Lung microvascular endothelial cell (primary cell): ENCODE measurements around the gene NEURL1B. TPM values are rescaled to one million over a fixed set of nuclear protein-coding genes. Genes with fewer than 3 reads are reported as not detected.

ENCODE experiments used
- DNase-seq, 2 donors: peaks; one replicate each; pipeline versions ENCODE4 v3.0.0 to v3.0.0-alpha.2; 2010; ENCODE audit warnings: low read depth in 2 of 2
- total RNA-seq: library from RNA; depleted of rRNA; stranded (reverse); fragments of >200 nt; gene quantifications from 2 replicates; pipeline ENCODE4 v1.2.1, GENCODE V29; 2014

The NEURL1B gene
- total RNA-seq, 1 donor from 2014 or later: 0.40 TPM

DNA sequence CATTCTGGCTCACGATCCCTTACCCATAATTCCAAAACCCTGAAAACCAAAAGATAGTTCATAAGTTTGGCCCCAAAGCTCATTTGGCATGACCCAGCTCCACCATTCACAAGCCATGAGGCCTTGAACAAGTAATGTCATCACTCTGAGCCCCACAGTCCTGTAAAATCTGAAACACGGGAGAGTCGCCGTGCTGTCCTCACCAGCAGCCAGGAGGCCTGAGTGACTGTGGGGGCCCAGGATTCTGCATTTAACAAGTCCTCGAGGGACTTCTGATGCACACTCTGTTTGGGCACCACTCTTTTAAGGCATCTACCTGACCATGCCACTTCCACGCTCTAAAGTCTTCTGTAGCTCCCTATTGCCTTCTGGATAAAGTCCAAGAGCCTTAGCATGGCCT lies 89.2 kb downstream of the NEURL1B start:
- no peak for DNase-seq

DNA sequence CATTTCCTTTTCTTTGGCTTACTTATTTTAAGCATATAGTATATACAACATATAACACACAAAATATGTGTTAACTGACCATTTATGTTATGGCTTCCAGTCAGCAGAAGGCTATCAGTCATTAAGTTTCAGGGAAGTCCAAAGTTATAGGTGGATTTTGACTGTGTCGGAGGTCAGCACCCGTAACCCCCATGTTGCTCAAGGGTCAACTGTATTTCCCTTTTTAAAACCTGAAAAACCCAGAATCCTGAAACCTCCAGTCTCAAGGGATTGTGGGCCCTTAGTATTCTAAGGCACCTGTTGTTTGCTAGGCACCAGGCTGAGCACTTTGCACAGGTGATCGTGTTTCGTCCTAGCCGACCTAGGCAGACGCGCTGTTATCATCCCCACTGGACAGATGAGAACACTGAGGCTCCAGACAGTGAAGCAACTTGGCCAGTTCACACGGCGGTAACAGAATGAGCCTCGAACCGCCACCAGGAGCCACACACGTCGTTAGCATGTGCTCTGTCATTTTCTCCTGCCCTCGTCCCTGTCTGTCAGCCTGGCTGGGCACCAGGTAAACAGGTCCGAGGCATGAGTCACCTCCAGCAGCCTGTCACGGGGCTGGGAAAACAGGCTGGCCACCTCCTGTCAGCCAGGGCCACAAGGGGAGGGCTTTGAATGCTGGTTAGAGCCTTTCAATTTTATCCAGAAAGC lies 90.1 kb downstream of the NEURL1B start:
- peak; percentile 33 to 90 for DNase-seq

DNA sequence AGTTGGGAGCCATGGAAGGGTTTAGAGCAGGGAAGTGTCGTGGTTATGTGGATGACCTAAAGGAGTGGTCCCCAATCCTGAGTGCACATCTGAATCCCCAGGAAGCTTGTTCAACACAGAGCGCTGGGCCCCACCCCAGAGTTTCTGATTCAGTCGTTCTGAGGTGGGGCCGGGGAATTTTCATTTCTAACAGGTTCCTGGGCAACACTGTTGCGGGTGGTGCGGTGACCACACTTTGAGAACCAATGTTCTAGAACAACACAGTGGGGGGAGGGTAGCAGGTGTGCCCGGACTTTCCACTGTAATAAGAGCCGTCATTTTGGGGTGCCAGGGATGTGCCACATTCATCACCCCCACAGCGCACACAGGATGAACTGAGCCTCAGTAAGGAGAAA lies 90.6 kb downstream of the NEURL1B start:
- DNase-seq: no peak

DNA sequence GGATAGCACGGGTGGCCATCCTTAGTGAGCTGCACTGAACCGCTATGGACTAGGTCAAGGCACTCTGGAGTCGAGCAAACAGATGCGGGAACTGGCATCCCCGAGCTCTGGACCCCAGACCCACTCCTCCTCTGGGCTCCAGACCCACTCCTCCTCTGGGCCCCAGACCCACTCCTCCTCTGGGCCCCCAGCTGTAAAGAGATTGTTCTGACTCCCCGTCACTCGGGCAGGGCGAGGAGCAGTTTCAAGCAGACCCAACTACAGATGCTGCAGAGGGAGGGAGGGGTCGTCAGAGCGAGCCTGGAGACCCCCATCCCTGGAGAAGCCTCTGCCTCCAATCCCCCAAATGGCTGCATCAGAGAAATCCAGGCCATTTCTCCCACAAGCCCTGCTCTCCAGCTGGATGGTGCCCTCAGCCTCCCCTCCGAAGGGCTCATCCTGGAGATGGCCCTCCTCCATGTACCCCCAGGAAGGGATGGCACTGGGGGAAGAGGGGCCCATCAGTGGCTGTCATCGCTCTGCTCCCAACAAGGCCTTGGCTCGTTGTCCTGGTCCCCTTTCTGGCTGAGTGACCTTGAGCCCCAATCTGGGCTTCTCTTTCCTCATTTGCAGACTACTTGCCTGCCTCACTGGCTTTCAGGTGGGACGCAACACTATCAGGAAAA lies 91.3 kb downstream of the NEURL1B start:
- no peak for DNase-seq

DNA sequence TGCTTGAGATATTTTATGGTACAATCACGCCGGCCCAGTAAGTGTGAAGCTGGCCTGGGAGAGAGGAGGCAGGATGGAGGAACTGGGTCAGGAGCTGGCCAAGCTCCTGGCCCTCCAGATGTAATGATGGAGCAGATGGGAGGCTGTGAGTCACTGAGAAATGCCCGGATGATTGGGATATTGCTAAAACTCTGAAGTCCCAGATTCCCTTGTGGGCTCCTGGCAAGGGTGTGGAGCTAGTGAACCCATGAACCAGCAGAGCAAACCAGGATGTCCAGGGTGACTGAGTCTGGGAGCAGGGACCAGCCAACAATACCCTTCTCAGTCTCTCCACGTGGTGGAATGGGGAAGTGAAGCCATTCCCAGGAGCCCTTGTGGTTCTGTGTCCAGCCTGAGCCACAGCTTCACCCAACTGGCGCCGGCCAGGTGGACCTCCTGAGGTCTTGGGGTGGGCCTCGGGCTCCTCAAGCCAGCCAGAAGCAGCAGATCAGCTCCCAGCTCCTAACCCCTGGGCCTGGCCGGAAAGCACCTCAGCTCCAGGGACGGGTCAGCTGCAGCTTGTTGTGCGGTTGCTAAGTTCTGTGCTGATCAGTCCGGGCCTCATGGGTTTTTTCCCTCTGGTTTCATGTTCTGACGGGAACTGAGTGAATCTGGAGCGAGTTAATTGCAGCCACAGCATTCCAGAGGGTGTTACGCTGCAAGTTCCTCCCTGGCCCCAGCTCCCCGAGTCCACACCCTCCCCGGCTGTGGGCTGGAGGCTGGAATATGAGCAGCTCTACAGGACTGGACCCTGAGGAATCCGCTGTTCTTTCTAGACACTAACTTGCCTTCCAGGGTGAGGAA lies 92.3 kb downstream of the NEURL1B start:
- DNase-seq: peak; percentile 92 to 96

DNA sequence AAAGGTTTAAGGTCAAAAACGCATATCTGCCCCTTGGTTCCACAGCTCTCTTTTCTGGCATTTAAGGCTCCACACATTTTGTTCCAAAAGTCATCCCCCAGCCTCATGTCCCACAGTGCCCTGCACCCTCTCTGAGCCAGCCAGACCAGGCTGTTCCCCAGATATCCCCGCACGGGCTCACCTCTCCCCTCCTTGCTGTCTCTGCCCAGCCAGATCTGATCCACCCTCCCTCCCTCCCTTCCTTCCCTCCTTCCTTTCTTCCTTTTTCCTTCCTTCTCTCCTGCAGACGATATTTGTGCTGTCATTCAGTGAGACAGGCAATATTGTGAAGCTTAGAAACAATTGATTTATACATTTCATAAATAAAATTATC lies 92.9 kb downstream of the NEURL1B start:
- DNase-seq: no peak

DNA sequence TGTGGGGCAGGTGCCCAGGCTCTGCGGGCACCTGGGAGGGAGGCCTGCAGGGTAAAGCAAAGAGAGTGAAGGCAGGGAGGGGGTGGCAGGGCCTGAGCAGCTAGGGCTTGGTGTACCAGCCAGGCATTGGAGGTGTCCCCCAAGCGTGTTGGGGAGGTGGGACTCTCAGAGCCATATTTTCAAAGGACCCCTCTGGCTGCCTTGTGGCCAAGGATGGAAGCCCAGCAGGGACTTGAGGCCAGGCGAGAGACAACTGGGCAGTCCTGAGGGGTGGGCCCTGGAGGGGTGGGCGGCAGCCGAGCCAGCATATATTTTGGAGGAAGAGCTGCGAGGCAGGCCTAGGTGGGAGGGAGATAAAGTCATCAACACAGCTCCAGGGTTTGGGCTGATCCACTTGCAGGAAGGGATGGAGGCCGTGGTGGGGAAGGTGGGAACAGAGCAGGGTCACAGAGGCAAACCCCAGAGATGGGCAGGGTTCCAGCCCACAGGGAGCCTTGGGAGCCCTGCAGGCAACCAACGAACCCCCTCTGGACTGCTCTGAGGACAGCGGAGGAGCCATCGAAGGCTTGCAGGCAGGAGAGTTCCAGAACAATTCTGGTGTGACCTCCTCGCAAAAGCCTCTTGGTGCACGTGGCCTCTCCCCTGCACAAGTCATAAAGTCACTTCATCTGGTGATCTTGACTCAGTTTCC lies 94.2 kb downstream of the NEURL1B start:
- no peak for DNase-seq

DNA sequence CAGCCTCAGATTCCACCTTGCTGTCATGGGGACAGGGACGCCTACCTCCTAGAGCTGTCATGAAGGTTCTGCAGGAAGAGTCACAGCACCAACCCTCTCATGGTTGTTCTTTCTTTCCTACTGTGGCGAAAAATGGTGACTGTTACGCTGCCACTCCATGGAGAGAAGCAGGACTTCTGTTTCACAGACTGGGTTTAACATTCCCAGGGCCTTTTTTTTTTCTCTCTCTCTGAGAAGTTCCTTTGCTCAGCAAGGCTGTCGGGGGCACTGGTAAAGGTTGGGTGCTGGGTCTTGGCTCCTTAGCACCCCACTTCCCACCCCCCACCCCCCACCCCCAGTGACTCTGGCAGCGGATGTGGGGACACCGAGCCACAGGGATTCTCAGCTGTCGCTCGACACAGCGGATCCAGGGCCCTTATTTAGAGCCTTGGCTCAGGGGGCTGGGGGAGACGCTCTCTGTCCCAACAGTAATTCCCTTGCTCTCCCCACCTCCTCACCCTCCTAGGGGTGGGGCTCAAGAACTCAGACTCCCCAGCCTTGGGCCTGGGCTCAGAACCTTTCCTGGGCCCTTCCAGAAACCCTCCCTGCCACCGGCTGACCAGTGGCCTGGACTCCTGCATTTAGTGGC lies 95.6 kb downstream of the NEURL1B start:
- peak in 1 of 2 donors; percentile 19 for DNase-seq

DNA sequence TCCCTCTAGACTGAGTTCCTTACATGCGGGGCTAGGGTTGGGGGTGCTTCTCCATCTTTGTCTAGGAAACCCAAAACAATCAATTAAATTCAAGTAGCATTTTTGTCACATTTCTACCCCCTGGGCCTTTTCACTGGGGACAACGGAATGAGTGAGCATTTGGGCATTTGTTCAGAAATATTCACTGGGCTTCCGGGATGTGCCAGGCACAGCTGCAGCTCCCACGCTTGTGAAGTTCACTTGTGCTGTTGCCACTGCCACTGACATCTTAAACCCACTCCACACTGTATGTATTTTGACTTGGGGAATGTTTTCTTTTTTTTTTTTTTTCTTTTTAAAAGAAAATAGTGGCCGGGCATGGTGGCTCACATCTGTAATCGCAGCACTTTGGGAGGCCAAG lies 98.3 kb downstream of the NEURL1B start:
- no peak for DNase-seq

DNA sequence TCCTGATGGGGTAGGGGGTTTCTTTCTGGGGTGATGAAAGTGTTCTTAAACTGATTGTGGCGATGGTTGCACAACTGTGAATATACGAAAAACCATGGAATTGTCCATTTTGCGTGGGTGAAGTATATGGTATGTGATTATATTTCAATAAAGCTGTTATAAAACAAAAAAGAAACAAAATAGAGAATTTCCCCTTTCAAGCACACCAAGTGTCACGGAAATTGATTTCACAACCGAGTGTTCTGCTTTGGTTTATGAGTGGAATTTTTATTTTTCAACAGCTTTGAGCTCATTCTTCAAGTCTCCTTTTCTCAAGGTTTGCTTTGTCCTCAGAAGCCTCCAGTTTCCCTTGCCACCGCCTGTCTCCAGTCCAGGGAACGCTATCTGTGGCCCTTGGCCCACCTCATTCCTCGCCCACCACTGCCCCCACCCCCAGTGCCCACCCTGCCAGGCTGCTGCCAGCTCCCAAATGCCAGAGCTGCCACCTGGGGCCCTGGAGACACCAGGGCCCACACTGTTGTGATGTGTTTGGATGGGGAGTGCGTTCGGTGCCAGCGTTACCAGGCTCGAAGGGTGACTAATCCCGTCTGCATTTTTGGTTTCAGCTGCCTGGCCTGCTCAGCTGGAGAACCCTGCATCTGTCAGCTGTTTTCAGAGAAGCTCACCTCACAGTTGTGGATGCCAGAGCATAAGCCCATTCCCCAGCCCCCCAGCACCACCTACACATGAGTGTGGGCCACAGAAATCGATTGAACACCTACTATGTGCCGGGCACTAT lies 99.6 kb downstream of the NEURL1B start:
- DNase-seq: peak; percentile 68 to 85

Other genes with a start within 250 kb of the NEURL1B start
- 13.5 and 15.3 TPM in 2 replicates for gene SH3PXD2B, start 186.7 kb upstream of the NEURL1B start, total RNA-seq
- gene DUSP1, start 129.9 kb downstream of the NEURL1B start, total RNA-seq: 81.3 and 357 TPM in 2 replicates
- gene ERGIC1, start 193.0 kb downstream of the NEURL1B start, total RNA-seq: 51.0 and 81.3 TPM in 2 replicates